NCI-H187 treated with DMSO at 0.1 percent for 48 hours (cell line): ENCODE data around the gene ANKS1B.
"Not testable (repeated sequence)": the region's sequence is repeated elsewhere in the genome, so short reads cannot be mapped to it uniquely, and the experiment has no call there.

Experiments
- DNase-seq: peaks from one replicate; lab custom pipeline; 2025; lab: John Stamatoyannopoulos, UW

ANKS1B gene

DNA sequence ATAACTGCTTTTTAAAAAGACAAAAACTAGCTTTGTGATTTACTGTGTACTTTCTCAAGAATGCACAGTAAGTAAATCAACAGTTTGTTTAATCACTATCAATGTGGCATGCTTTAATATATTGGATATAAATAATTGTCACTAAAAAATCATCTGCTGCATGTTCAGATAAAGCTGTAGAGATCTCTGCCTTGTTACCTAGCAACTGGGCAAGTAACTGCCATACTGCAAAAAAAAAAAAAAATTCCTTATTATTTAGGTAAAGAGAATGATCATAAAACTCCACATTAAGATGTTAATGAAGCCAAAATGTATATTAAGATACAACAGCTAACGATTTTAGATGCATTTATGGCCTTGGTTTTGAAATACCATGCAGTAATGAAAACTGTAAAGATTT, 1102.2 kb downstream of the ANKS1B start:
- DNase-seq: no peak

DNA sequence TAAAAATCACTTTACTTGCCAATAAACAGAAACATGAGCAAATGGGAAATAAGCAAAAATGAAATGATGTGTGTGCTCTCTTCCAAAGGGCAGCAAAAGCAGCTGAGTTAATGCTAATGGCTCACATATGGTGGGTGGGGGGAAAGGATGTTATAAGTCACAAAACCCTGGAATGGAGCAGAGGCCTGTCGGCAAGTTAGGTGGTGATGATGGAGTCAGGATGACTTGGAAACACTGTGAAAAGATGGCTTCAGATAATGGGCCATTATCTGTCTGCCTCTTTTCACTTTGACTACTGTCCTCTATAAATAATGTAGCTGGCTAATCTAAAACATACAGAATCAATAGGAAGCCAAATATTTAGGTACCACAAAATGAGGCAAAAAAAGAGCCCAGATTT, 1111.0 kb downstream of the ANKS1B start:
- DNase-seq: no peak

DNA sequence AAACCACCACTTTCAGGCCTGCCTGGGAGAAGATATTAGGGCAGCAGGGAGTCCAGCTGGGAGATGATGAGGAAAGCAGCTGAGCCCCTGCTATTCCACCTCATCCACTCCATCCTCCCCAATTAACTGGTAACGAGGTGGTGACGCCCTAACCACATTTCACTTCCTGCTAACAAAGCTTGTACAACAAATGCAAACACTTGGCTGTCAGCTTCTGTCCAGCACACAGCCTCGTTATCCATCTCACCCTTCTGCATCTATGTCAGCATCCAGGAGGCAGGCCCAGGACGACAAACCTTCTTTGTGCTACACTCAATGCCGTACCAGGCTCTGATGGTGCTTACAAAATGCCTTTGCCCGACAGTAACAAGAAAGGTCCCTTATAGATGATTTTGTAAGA, 1114.2 kb downstream of the ANKS1B start:
- no peak for DNase-seq

DNA sequence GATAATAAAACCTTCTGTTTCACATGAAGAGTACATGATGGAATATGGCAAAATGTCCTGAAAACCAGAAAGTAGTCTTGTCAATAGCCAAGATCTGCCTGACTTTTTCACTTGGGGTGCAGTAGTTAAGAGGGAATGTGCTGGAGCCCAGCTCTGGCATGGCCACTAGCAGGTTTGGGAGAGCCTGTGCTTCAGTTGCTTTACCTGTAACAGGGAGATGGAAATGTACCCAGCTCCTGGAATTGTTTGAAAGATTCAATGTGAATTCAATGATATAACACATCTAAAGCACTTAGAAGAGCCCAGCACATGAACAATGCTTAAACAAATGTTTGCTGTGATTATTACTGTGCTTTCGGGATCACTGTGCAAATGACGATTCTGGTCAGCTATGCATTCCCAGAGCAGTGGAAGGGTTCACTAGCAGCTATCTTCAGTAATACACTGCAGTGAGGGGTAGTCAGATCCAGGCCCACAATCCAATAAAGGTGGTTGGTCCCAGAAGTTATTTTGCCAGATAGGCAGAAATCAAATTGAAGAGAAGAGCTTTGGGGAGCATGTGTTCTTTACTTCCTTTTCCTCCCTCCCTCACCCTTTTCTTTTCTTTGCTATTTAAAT, 1114.7 kb downstream of the ANKS1B start:
- DNase-seq: no peak

DNA sequence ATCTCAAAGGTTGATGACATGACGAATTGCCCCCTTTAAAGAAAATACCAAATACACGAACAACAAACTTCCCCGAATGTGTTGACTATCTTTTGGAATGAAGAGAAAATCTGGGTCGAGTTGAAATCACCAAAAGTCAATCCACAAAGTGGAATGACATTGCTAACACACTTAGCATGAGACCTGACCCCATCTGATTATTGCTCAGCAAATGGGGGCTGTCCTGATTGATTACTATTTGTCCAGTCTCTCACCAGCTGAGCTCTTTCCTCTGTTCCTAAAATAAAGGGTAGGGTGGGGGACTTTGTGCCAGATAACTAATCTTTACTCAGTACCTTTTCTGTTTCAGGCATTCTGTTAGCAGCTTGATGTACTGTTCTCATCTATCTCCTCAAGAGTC, 1116.2 kb downstream of the ANKS1B start:
- no peak for DNase-seq

DNA sequence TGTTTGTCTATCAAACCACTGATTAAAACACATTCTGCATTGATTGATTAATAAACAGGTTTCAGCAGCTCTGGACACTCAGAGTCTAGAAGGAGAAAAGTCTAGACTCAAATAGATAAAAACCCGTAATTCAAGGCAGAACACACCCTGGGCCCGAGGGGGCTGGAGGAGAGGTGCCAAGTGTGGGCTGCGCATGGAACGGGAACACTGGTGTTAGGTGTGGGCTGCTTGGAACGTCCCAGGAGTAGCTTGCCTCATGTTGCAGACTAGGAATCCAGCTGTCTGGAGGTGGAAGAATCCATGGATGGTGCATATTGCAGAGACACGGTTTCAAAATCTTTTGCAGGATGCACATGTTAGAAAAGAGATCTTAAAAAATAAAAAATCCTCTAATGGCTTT, 1116.7 kb downstream of the ANKS1B start:
- no peak for DNase-seq

DNA sequence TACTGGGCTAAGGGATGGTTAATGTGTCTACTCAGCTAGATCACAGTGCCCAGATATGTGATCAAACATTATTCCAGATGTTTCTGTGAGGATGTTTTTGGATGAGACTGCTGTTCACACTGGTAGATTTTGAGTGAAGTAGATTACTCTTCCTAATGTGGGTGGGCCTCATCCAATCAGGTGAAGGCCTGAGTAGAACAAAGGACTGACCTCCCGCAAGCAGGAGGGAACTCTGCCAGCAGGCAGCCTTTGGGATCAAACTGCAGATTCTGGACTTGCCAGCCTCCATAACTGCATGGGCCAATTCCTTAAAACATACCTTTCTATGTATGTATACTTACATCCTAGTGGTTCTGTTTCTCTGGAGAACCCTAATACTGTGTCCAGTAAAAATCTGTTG, 1120.4 kb downstream of the ANKS1B start:
- no peak for DNase-seq

DNA sequence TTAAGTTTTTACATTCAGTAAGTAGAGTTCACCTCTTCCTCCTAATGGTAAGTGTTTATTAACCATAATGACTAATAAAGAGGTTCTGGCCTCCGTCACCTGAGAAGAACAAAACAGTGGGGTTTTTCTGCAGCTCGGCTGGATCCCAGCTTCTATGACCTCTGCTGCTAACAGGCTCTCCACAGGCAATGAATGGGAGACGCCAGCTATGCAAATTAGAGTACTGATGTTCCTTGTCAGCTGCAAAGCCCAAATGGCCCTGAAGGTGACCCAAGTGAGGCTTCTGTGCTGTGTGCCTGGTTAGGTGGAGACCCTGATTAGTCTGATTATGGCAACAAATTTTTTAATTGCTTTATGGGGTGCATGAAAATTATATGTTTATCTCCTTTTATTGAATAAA, 1121.6 kb downstream of the ANKS1B start:
- no peak for DNase-seq

DNA sequence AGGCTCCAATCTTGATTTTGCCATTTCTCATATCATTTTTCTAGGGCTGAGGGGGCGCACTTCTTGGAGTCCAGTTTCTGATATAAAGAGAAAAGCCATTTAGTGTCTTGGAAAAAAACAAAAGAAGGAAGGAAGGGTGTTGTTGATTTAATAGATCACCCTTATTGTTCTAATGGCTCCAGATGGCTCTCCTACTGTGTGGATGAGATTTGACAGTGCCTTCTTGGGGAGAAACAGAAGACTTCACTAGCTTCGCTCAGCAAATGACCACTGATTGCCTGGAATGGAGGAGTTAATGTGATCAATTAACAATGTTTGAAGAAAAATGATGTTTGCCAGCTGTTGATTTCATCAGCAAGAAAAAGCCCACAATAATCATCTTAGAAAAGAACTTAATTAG, 1123.5 kb downstream of the ANKS1B start:
- no peak for DNase-seq

DNA sequence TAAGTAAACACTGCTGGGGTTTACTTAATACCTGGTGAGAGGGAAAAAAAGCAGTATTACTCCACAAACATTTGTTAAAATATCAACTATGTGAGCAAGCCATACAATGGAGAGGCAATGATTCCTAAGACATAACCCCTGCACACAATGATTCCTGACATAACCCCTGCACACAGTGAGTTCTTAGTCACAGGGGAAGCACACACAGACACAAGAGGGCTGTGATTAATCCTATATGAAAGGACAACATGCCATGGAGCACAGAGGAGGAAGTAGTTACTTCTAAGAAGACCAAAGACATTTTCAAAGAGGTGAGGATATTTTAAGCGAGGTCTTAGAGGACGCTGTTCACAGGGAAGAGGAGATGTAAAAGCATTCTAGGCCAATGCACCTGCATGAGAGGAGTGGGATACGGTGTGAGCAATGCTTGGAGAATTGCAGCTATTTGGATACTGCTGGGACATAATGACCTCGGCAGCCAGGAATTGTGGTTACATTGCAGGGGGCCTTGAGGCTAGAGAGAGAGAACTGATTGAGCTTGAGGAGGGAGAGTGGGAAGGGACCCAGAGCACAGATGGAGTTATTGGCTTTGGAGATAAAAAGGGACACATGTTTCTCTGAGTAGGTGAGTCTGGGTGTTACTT, 1127.7 kb downstream of the ANKS1B start:
- DNase-seq: no peak

DNA sequence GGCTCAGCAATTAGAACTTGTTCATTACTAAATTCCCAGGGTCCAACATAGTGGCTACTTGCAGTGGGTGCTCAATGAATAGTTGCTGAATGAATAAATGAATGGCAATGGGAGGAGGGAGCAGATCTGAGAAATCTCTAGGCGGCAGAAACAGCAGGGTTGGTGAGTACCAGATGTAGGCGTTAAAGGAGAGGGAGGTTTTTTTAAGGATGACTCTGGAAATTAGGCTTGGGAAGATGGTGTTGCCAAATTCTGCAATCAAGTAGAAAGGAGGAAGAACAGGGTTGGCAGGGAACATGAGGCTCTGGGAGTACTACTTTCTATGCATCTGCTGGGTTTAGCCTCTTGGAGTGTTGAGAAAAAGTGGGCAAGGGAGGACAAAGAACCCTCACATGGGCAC, 1132.6 kb downstream of the ANKS1B start:
- no peak for DNase-seq

DNA sequence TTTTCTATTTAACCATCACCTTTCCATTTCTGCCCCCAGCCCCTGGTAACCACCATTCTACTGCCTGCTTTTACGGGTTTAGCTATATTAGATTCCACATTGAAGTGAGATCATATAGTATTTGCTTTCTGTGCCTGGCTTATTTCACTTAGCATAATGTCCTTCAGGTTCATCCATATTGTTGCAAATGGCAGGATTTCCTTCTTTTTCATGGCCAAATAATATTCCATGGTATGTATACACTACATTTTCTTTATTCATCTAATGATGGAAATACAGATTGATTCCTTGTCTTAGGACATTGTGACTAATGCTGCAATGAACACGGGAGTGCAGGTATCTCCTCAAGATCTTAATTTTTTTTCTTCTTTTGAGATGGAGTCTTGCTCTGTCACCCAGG, 1137.5 kb downstream of the ANKS1B start:
- DNase-seq: no peak

DNA sequence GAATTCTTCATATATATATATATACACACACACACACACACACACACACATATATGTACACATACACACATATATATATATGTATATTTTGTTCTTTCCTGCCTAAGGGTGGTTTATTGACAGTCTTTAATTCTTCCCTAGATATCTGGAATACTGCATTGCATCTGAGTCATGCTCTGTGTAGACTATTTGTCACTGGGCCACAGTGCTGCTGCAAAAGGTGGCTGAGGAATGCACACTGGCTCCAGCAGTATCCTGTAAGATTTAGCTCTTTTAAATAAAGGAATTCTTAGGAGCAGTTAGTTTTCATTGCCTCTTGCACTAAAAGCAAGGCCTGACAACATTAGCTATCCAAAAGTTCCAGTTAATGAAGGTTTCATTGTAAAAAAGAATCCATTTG, 1138.8 kb downstream of the ANKS1B start:
- DNase-seq: no peak

DNA sequence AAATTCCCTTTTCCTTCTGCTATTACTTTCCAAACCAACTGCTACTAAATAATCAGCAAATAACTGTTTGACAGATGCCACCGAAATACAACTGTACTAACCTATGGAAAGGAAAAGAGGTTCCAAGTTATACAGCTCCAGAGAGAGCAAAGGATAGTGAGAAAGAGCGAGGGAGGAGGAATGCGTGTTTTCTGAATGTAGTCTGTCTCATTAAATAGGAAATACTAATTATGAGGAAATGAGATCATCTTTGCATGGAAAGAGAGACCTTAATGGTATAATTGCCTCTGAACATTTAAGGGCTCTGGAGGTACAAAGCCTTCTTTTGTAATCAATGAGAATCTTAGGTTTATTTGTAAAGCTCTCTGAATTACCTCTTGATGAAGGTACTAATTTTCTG, 1144.4 kb downstream of the ANKS1B start:
- DNase-seq: no peak

DNA sequence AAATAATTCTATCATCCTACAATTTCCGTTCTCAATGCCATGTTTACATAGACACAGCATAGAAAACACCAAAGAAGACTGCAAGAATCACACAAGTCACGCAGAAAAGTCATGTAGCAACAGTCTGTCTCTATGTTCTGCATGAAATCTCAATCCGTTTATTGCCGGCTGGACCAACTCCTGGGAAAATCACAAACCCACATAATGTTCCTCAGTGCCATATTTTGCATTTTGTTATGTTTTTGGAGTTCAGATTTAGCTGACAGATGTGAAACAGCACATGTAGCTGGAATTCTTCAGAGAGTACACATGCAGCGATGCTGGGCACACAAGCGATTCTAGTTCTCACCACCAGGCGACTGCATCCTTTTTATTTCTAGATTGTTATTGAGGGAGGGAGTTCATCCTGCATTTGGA, 1146.5 kb downstream of the ANKS1B start:
- no peak for DNase-seq

DNA sequence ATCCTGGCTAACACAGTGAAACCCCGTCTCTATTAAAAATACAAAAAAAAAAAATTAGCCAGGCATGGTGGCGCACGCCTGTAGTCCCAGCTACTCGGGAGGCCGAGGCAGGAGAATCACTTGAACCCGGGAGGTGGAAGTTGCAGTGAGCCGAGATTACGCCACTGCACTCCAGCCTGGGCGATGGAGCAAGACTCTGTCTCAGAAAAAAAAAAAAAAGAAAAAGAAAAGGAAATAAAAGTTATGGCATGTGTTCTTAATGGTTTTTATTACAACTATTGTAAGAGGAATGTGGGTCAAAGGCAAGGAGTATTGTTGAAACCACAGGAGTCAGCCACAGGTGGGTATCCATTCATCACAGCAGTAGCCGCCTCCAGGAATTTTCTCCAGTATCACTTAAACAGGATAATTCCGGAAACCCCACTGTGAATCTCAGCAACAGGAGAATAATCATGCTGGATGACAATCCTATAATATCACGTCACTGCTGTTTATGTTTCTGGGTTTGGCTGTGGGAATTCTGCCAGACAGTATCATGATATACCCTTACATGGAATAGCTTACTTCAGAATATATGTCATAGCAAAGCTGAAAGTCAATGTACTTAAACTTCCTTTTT, 1147.5 kb downstream of the ANKS1B start:
- DNase-seq: not testable (repeated sequence)

DNA sequence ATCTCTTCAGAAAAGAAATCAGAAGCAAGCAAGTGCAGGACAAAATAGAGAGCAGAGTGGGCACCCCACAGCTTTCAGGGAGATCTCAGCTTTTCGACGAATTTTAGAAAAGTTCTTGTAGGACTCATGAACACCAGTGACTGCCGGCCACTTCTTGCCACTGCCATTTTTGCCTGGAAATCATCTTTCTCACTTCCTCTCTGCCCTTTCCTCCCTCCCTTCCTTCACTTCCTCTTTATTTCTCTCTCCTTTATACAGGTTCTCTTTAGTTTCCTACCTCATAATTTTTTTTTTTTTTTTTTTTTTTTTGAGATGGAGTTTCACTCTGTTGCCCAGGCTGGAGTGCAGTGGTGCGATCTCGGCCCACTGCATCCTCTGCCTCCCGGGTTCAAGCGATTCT, 1154.1 kb downstream of the ANKS1B start:
- no peak for DNase-seq

DNA sequence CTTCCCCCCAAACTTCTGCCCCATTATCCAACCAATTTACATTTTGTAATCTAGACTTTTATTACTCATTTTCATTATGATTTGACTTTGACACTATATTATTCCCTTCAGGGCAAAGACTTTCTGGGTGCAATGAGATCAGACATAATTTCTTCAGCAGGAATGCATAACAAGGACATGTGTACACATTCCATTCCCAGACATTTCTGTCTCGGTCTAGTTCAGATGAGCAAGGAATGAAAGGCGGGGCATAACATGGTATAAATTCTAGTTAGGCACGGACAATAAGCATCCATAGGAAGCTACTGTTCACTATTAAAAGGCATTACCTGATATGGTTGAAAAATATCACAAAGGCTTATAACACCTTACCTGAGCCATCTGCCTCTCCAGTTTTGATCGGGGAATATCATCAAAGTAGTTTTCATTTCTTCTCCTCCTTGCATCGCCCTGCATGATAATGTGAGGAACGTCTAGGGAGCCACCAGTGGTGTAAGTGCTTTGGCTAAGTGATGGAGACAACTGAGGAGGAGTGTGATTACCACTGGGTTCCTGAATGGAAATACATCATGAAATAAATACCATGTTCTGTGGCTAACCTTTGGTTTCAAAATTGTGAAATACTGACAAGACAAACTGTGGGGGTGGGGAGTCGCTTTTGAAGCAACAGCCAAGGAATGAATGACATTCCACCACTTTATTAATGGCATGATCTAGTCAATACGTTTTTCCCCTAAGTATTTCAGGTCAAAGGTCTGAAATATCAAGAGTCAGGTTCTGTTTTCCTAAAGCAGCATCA, 1155.7 kb downstream of the ANKS1B start:
- DNase-seq: no peak

DNA sequence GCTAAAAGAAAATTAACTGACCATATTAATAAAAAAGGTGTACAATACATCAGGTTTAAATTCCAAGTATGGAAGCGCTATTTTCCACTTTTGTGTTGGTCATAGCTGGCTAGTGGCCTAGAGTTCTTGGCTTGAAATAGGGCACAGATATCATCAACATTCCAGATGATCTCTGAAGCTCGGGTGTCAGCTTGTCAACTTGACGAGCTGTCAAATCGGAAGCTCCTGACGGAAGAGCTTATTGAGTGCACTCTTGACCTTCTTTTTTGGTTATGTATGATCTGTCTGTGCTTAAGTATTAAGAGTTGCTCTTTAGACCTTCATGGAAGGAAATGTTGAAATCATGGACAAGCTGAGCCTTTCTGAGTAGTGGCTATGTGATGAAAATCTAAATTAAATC, 1161.7 kb downstream of the ANKS1B start:
- DNase-seq: no peak

DNA sequence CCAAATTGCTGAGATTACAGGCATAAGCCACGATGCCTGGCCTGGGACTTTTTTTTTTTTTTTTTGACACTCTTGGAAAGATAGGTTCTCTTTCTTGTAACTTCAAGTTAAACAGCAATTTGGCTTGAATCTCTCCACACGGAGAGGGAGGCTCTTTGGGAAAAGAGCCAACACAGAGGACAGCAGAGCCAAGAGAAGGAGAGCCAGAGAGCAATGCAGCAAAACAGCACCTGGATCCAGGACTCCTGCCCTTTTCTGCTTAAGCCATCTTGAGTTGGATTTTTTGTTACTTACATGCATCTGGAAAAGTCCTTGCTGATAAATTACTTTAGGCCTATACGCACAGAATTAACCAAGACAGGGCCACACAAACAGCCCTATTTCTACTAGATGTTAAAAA, 1162.9 kb downstream of the ANKS1B start:
- DNase-seq: no peak

DNA sequence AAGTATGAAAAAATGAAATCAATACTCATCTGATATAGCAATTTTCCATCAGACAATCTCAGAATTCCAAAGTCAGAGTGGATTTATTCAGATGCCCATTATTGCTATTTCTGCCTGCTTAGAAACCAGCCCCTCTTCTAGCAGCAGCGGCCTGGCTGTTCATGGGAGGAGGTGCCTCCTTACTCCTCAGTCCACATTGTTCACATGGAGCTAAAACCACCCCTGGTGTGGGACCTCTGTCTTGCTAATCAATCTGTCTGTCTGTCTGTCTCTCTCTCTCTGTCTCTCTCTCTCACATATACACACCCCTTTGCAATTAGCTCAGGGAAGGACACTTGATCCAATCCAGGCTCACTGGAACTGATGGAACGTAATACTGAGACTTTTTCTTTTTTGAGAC, 1163.5 kb downstream of the ANKS1B start:
- DNase-seq: no peak

DNA sequence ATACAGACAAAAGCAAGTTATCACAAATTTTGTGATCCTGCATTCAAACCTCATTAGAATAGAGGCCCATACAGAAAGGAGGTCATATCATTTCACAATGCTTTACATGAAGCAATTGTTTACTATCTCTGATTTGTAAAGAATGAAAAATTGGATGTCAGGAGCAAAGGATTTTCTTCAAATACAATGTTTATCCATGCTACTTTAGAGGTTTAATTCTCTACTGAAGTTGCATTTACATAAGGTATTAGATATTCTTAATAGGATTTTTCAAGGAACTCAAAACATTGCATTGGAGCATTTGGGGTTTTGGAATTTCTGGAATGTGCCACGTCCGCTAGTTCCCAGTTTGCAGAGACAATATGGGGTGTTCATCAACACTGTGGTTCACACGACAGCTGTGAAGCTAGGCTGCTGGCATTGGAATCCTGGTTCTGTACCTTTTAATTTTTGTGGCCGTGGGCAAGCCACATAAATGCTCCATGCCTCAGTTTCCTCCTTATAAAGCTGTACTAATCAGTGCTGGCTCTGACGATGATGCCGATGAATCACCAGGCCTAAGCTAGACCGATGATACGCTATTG, 1164.8 kb downstream of the ANKS1B start:
- DNase-seq: no peak

DNA sequence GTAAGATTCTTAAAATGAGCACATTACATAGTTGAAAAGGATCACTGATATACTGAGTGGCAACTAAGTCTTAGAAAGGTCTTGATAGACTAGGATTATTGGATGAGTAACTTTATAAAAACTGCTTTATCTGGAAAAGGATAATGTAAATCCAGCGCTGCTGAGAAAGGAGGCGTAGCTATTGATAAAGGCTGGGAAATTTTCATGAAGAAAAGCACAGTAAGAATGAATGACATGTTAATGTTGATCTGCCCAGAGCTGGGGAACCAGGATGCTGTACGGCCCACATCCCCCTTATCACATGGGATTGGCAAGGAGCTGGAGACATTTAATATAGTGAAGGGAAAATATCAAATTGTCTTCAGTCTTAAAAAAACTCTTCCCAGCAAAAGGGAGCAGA, 1165.7 kb downstream of the ANKS1B start:
- no peak for DNase-seq
